Measurements from ENCODE around the gene EHD1. TPM values are rescaled to one million over a fixed set of nuclear protein-coding genes. Genes with fewer than 3 reads are reported as not detected.

Gene EHD1
- total RNA-seq, 1 donor from 2014 or later, result 61.0 TPM

DNA sequence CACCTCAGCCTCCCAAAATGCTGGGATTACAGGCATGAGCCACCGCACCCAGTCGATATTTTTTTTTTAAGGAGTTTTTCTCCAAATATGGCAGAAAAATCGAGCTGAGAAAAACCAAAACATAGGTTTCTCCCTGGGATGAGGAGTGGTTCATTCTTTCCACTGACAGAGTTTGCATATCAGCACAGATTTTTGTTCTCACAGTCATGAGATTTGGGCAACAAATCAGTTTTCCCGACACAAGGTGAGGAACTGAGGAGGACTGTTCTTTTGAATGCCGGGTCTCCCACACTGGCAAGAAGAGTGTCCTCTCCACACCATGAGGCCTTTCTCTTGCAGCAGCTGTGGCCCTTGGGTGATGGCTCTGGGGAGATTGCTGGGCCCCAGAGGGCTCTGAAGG lies 3.8 kb upstream of the EHD1 start:
- no peaks in the 10 kb centered on the region for H3K27me3 Mint-ChIP-seq (ENCODE audit: unreplicated experiment)
- H3K4me3 Mint-ChIP-seq (ENCODE audit: unreplicated experiment), result no peak overlapping the region
- TF ChIP-seq, protein P1, sequence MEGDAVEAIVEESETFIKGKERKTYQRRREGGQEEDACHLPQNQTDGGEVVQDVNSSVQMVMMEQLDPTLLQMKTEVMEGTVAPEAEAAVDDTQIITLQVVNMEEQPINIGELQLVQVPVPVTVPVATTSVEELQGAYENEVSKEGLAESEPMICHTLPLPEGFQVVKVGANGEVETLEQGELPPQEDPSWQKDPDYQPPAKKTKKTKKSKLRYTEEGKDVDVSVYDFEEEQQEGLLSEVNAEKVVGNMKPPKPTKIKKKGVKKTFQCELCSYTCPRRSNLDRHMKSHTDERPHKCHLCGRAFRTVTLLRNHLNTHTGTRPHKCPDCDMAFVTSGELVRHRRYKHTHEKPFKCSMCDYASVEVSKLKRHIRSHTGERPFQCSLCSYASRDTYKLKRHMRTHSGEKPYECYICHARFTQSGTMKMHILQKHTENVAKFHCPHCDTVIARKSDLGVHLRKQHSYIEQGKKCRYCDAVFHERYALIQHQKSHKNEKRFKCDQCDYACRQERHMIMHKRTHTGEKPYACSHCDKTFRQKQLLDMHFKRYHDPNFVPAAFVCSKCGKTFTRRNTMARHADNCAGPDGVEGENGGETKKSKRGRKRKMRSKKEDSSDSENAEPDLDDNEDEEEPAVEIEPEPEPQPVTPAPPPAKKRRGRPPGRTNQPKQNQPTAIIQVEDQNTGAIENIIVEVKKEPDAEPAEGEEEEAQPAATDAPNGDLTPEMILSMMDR (IDR thresholded peaks at IDR 0.05), result no peak
- DNase-seq (ENCODE audit: extremely low spot score, unreplicated experiment), result no peak
- no peaks in the 10 kb centered on the region for H3K9me3 Mint-ChIP-seq (ENCODE audit: unreplicated experiment)
- no peaks in the 10 kb centered on the region for H3K36me3 Mint-ChIP-seq (ENCODE audit: unreplicated experiment)
- H3K27ac Mint-ChIP-seq (ENCODE audit: unreplicated experiment), result peak overlapping the region; percentile 52
- H3K4me1 Mint-ChIP-seq (ENCODE audit: unreplicated experiment), result peaks cover 20% of the 10 kb centered on the region

DNA sequence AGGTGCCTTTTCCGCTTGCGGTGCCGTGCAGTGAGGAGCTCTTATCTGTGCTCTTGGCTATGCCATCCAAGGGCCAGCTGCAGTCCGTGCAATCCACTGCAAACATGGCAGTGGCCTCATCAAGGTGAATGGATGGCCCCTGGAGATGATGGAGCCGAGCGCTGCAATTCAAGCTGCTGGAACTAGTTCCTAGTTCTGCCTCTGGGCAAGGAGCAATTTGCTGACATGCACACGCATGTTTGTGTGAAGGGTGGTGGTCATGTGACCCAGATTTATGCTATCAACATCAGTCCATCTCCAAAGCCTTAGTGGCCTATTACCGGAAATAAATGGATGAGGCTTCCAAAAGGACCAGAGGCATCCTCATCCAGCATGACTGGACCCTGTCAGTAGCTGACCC lies 3.1 kb upstream of the EHD1 start:
- H3K27me3 Mint-ChIP-seq (ENCODE audit: unreplicated experiment), result no peaks in the 10 kb centered on the region
- no peak overlapping the region for H3K4me3 Mint-ChIP-seq (ENCODE audit: unreplicated experiment)
- H3K4me1 Mint-ChIP-seq (ENCODE audit: unreplicated experiment), result peaks cover 28% of the 10 kb centered on the region
- DNase-seq (ENCODE audit: extremely low spot score, unreplicated experiment), result no peak
- no peaks in the 10 kb centered on the region for H3K36me3 Mint-ChIP-seq (ENCODE audit: unreplicated experiment)
- TF ChIP-seq, protein P1 (IDR thresholded peaks at IDR 0.05), result no peak
- no peak overlapping the region for H3K27ac Mint-ChIP-seq (ENCODE audit: unreplicated experiment)
- H3K9me3 Mint-ChIP-seq (ENCODE audit: unreplicated experiment), result no peaks in the 10 kb centered on the region

DNA sequence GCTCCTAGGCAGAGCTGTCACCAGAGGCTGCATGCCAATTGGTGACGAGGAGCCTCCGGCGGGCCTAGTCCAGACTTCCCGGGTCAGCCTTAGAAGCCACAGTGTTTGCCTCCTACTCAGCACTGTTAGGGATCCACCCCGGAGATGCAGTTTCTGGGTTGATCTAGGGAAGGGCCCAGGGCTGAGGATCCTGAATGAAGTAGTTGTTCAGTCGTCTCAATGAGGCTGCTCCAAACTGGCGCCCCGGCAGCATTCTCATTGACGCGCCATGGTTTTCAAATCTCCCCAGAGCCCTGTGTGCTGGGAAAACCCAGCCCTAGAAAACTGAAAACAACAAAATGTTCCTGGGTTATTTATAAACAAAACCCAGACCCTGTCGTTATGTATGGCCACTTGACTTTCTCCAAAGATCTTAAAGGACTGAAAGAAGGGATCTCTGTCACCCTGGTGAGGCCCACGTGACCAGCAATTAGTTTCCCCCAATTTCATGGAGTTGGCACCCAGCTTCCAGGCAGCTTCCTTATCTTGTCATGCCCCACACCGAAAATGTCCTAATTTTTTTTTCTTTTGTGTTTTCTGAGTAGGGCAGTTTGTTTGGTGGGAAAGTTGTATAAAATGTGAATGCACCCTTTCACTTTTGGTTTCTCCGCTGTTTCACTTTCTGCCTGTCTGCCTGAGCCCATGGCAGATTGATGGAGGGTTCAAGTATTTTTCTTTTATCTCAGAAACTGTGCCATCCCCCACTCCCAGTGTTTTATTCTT lies 2.0 kb upstream of the EHD1 start:
- TF ChIP-seq, protein P1 (IDR thresholded peaks at IDR 0.05), result no peak
- DNase-seq (ENCODE audit: extremely low spot score, unreplicated experiment), result no peak
- no peaks in the 10 kb centered on the region for H3K27me3 Mint-ChIP-seq (ENCODE audit: unreplicated experiment)
- H3K27ac Mint-ChIP-seq (ENCODE audit: unreplicated experiment), result no peak overlapping the region
- no peaks in the 10 kb centered on the region for H3K9me3 Mint-ChIP-seq (ENCODE audit: unreplicated experiment)
- H3K36me3 Mint-ChIP-seq (ENCODE audit: unreplicated experiment), result no peaks in the 10 kb centered on the region
- peaks cover 32% of the 10 kb centered on the region for H3K4me1 Mint-ChIP-seq (ENCODE audit: unreplicated experiment)
- H3K4me3 Mint-ChIP-seq (ENCODE audit: unreplicated experiment), result no peak overlapping the region

DNA sequence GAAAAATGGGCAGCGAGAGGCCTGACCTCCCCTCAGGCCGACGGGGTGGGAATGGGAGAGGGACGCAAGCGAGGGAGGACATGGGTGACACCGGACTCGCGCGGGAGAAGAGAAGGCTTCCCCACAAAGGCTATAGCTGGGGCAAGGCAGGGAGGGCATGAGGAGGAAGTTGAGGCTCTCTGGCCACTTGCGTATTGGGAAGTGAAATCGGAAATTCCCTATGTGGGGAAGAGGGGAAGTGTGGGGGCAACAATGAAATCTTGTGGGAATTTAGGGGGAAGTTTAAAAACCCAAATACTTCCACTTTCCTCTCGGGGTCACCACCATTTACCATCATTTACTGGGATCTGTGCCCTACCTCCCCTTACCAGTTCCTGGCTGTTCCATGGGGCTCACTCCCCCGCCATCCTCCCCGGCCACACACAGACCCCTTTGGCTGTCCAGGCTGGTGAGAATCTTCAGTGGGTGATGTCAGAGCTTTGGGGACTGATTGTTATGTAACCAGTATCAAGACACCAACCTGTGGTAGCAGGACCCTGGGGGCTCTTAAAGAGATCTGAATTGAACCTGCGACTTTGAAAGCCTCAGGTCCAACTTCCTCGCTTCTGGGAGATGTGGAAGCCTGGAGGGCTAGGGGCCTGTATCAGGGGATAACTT lies 951 bp upstream of the EHD1 start:
- H3K27me3 Mint-ChIP-seq (ENCODE audit: unreplicated experiment), result no peaks in the 10 kb centered on the region
- no peak for DNase-seq (ENCODE audit: extremely low spot score, unreplicated experiment)
- TF ChIP-seq, protein P1 (IDR thresholded peaks at IDR 0.05), result no peak
- peak overlapping the region; percentile 93 for H3K27ac Mint-ChIP-seq (ENCODE audit: unreplicated experiment)
- H3K36me3 Mint-ChIP-seq (ENCODE audit: unreplicated experiment), result no peaks in the 10 kb centered on the region
- peaks cover 43% of the 10 kb centered on the region for H3K4me1 Mint-ChIP-seq (ENCODE audit: unreplicated experiment)
- H3K9me3 Mint-ChIP-seq (ENCODE audit: unreplicated experiment), result no peaks in the 10 kb centered on the region
- H3K4me3 Mint-ChIP-seq (ENCODE audit: unreplicated experiment), result peak overlapping the region; percentile 87

DNA sequence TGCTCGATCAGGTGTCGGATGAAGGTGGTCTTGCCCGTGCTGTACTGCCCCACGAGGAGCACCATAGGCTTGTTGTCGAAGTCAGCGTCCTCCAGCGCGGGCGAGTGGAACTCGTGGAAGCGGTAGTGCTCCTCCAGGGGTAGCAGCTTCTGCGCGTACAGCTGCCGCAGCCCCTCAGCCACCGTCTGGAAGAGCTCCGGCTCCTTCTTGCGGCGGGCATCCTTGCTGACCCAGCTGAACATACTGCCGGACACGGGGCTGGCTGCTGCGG lies 263 bp downstream of the EHD1 start:
- H3K4me1 Mint-ChIP-seq (ENCODE audit: unreplicated experiment), result peaks cover 46% of the 10 kb centered on the region
- H3K27me3 Mint-ChIP-seq (ENCODE audit: unreplicated experiment), result no peaks in the 10 kb centered on the region

More for the DNA sequence above, 263 bp downstream of the EHD1 start:
- H3K4me3 Mint-ChIP-seq (ENCODE audit: unreplicated experiment), result peak overlapping the region; percentile 92
- peak overlapping the region; percentile 87 for H3K27ac Mint-ChIP-seq (ENCODE audit: unreplicated experiment)
- TF ChIP-seq, protein P1 (IDR thresholded peaks at IDR 0.05), result no peak
- no peaks in the 10 kb centered on the region for H3K9me3 Mint-ChIP-seq (ENCODE audit: unreplicated experiment)
- no peaks in the 10 kb centered on the region for H3K36me3 Mint-ChIP-seq (ENCODE audit: unreplicated experiment)
- no peak for DNase-seq (ENCODE audit: extremely low spot score, unreplicated experiment)

Data from osteocyte (in vitro differentiated cells).